Suprapubic skin (tissue), 4 donors: ENCODE results near the gene RBPMS2. TPM values are rescaled to one million over a fixed set of nuclear protein-coding genes. Genes with fewer than 3 reads are reported as not detected.

Experiments used
- DNase-seq, 2 donors: peaks; one replicate each; pipeline ENCODE4 v3.0.0-alpha.2; 2019; ENCODE audit warnings: low spot score in 2 of 2
- H3K27ac ChIP-seq: fragments of 200-600 bp; sonication (generic); one replicate; pipeline ENCODE4 v1.5.1; 2019
- H3K27me3 ChIP-seq: fragments of 200-600 bp; sonication (generic); one replicate; pipeline ENCODE4 v1.5.1; 2019
- H3K36me3 ChIP-seq: fragments of 200-600 bp; sonication (generic); one replicate; pipeline ENCODE4 v1.5.1; 2019
- H3K4me1 ChIP-seq: fragments of 200-600 bp; sonication (generic); one replicate; pipeline ENCODE4 v1.5.1; 2019
- H3K4me3 ChIP-seq: fragments of 200-600 bp; sonication (generic); one replicate; pipeline ENCODE4 v1.5.1; 2019; ENCODE audit warnings: mild to moderate bottlenecking
- H3K9me3 ChIP-seq: fragments of 200-600 bp; sonication (generic); one replicate; pipeline ENCODE4 v1.5.1; 2019
- CTCF ChIP-seq, 2 donors: fragments of 200-600 bp in 1 of 2; fragments of 450-650 bp in 1 of 2; sonication (generic) in 1 of 2; IDR thresholded peaks; one replicate each; pipeline ENCODE4 v1.5.1; 2016 to 2019; ENCODE audit warnings: antibody characterized with exemption in 2 of 2, mild to moderate bottlenecking in 1 of 2, moderate library complexity in 1 of 2
- EP300 ChIP-seq: sonication (generic); formaldehyde crosslinking; IDR thresholded peaks from one replicate; pipeline ENCODE4 v1.6.1; 2017; ENCODE audit warnings: antibody characterized with exemption
- POLR2A ChIP-seq, 2 donors: fragments of 450-650 bp; IDR thresholded peaks; one replicate each; pipeline ENCODE4 v1.6.1; 2017; ENCODE audit warnings: antibody characterized with exemption in 2 of 2, mild to moderate bottlenecking in 2 of 2, moderate library complexity in 2 of 2
- POLR2AphosphoS5 ChIP-seq, 3 donors: sonication (generic); formaldehyde crosslinking; IDR thresholded peaks; one replicate each; pipeline ENCODE4 v1.6.1; 2017; ENCODE audit warnings: antibody characterized with exemption in 3 of 3
- WGBS: methylation state at CpG from one replicate; pipeline ENCODE4 v1.1.5; 2018; 5-methylcytosine and 5-hydroxymethylcytosine counted together
- total RNA-seq, 4 donors: library from RNA; depleted of rRNA; stranded (reverse); fragments of >200 nt; gene quantifications; one replicate each; pipeline ENCODE4 v1.1.0, GENCODE V29; 2016

Gene RBPMS2
- total RNA-seq, 4 donors from 2014 or later = 0.68 to 1.1 (median 0.79) TPM

- Histone ChIP-seq H3K4me3 (no peak overlapping the region), H3K36me3 (no peaks in the 10 kb centered on the region), H3K27ac (no peak overlapping the region), H3K27me3 (no peaks in the 10 kb centered on the region), H3K4me1 (no peaks in the 10 kb centered on the region), H3K9me3 (no peaks in the 10 kb centered on the region)
- WGBS = 60% methylated on average over 7 of the region's 8 CpGs
- TF ChIP-seq POLR2AphosphoS5 (IDR thresholded peaks at IDR 0.05) (no peak), POLR2A (IDR thresholded peaks at IDR 0.05) (no peak), EP300 (no peak), CTCF (IDR thresholded peaks at IDR 0.05) (no peak)
- DNase-seq = no peak
Measured at GRCh38 chr15:64766058-64766457, 9.3 kb downstream of the RBPMS2 start.

- no peak overlapping the region for H3K27ac ChIP-seq
- no peak for DNase-seq
- H3K9me3 ChIP-seq = no peaks in the 10 kb centered on the region
- no peak for TF ChIP-seq POLR2A (IDR thresholded peaks at IDR 0.05)
- TF ChIP-seq EP300 = no peak
- no peak for TF ChIP-seq POLR2AphosphoS5 (IDR thresholded peaks at IDR 0.05)
- WGBS = 91% methylated on average over 4 of the region's 4 CpGs
- no peak overlapping the region for H3K4me3 ChIP-seq
- no peaks in the 10 kb centered on the region for H3K36me3 ChIP-seq
- no peaks in the 10 kb centered on the region for H3K27me3 ChIP-seq
- no peaks in the 10 kb centered on the region for H3K4me1 ChIP-seq
Measured at GRCh38 chr15:64763874-64764273, 11.5 kb downstream of the RBPMS2 start.

GRCh38 chr15:64763462-64763861 is 11.9 kb downstream of the RBPMS2 start:
- H3K27ac ChIP-seq = no peak overlapping the region
- no peaks in the 10 kb centered on the region for H3K9me3 ChIP-seq
- H3K4me1 ChIP-seq = no peaks in the 10 kb centered on the region
- H3K36me3 ChIP-seq = no peaks in the 10 kb centered on the region
- TF ChIP-seq CTCF (IDR thresholded peaks at IDR 0.05) = no peak
- TF ChIP-seq POLR2AphosphoS5 (IDR thresholded peaks at IDR 0.05) = no peak
- no peak for TF ChIP-seq EP300
- no peak for TF ChIP-seq POLR2A (IDR thresholded peaks at IDR 0.05)
- no peak overlapping the region for H3K4me3 ChIP-seq
- no peaks in the 10 kb centered on the region for H3K27me3 ChIP-seq
- DNase-seq = no peak

GRCh38 chr15:64763021-64763420 is 12.4 kb downstream of the RBPMS2 start:
- 93% methylated on average over 3 of the region's 8 CpGs for WGBS
- Histone ChIP-seq H3K27me3 (no peaks in the 10 kb centered on the region), H3K36me3 (no peaks in the 10 kb centered on the region), H3K9me3 (no peaks in the 10 kb centered on the region), H3K4me1 (no peaks in the 10 kb centered on the region), H3K4me3 (no peak overlapping the region), H3K27ac (no peak overlapping the region)
- no peak for TF ChIP-seq EP300
- no peak for TF ChIP-seq CTCF (IDR thresholded peaks at IDR 0.05)
- no peak for DNase-seq

GRCh38 chr15:64762546-64762945 is 12.8 kb downstream of the RBPMS2 start:
- no peaks in the 10 kb centered on the region for H3K9me3 ChIP-seq
- no peak overlapping the region for H3K27ac ChIP-seq
- H3K27me3 ChIP-seq = no peaks in the 10 kb centered on the region
- no peak for TF ChIP-seq POLR2A (IDR thresholded peaks at IDR 0.05)
- TF ChIP-seq POLR2AphosphoS5 (IDR thresholded peaks at IDR 0.05) = no peak
- TF ChIP-seq CTCF (IDR thresholded peaks at IDR 0.05) = no peak
- TF ChIP-seq EP300 = no peak
- H3K4me1 ChIP-seq = no peaks in the 10 kb centered on the region
- H3K36me3 ChIP-seq = no peaks in the 10 kb centered on the region
- 92% methylated on average over 8 of the region's 8 CpGs for WGBS
- no peak for DNase-seq
- H3K4me3 ChIP-seq = no peak overlapping the region

- TF ChIP-seq CTCF (IDR thresholded peaks at IDR 0.05) (no peak), POLR2AphosphoS5 (IDR thresholded peaks at IDR 0.05) (no peak)
- no peaks in the 10 kb centered on the region for H3K27me3 ChIP-seq
- H3K27ac ChIP-seq = no peak overlapping the region
- H3K36me3 ChIP-seq = no peaks in the 10 kb centered on the region
- H3K4me3 ChIP-seq = no peak overlapping the region
- H3K4me1 ChIP-seq = no peaks in the 10 kb centered on the region
- WGBS = 79% methylated on average over 11 of the region's 11 CpGs
- DNase-seq = no peak
- H3K9me3 ChIP-seq = no peaks in the 10 kb centered on the region
Measured at GRCh38 chr15:64761156-64761555, 14.2 kb downstream of the RBPMS2 start.
